HCT116 (cell line): ENCODE measurements around the gene CAVIN2. TPM values are rescaled to one million over a fixed set of nuclear protein-coding genes. Genes with fewer than 3 reads are reported as not detected.

Experiments used
- ATAC-seq: fragments of 200-7000 bp; cut with Tn5 transposase; 2 replicates; pipeline ENCODE4 v1.9.1; 2020; ENCODE audit warnings: mild to moderate bottlenecking, moderate library complexity
- BruUV-seq: library from RNA; stranded (reverse); fragments of 400-500 nt; replicated peaks from 2 replicates; lab custom pipeline; 2021; lab: Mats Ljungman, UMichigan
- CTCF ChIA-PET: fragments of 300-600 bp; sonication (Branson Sonifier 250); formaldehyde crosslinking; loops from one replicate; lab custom pipeline; 2021; ENCODE audit warnings: antibody characterized with exemption; lab: Charles Lee
- POLR2A ChIA-PET: fragments of 300-600, 350-600 bp; sonication (Branson Sonifier 250); formaldehyde crosslinking; loops from one replicate; lab custom pipeline; 2021; ENCODE audit warnings: antibody characterized with exemption; lab: Charles Lee
- RAD21 ChIA-PET, 2 experiments: fragments of 300-600 bp; sonication (Branson Sonifier 250); formaldehyde crosslinking; loops; one replicate each; lab custom pipeline; 2023; ENCODE audit warnings: low total read pairs in 2 of 2; ENCODE audit not compliant: uncharacterized antibody in 2 of 2, unreplicated experiment in 2 of 2, low non-redundant PET in 1 of 2; lab: Charles Lee
- DNase-seq: peaks from one replicate; pipeline ENCODE4 v3.0.0-alpha.2; 2010; ENCODE audit warnings: low read depth, low spot score
- H2AFZ ChIP-seq: fragments of 200-600 bp; shearing (Covaris generic), sonication (generic); 2 replicates; pipeline ENCODE4 v1.6.1; 2017; ENCODE audit warnings: low read depth, mixed run types, mixed read lengths, antibody characterized with exemption, low read length; ENCODE audit not compliant: poor library complexity, severe bottlenecking
- H3K27ac ChIP-seq: 2 replicates; pipeline ENCODE4 v1.5.1; 2012; ENCODE audit warnings: low read depth, low read length
- H3K27me3 ChIP-seq: fragments of 200-600 bp; sonication (generic); 2 replicates; pipeline ENCODE4 v1.6.1; 2016; ENCODE audit warnings: mixed run types, low read length, mixed read lengths; ENCODE audit not compliant: insufficient read depth
- H3K36me3 ChIP-seq, 2 experiments: fragments of 200-500 bp in 1 of 2; fragments of 200-600 bp in 1 of 2; sonication (Bioruptor generic) in 1 of 2; sonication (generic) in 1 of 2; 2 replicates each; pipeline versions ENCODE4 v1.5.1 to v1.6.1; 2014 to 2016; ENCODE audit warnings: low read length in 2 of 2, inconsistent platforms in 1 of 2, mixed read lengths in 1 of 2, mixed run types in 1 of 2; ENCODE audit not compliant: insufficient read depth in 2 of 2, control insufficient read depth in 1 of 2
- H3K4me1 ChIP-seq, 2 experiments: fragments of 200-600 bp in 1 of 2; sonication (generic) in 1 of 2; 2 replicates each; pipeline versions ENCODE4 v1.5.1 to v1.6.1; 2012 to 2017; ENCODE audit warnings: low read length in 2 of 2, inconsistent platforms in 1 of 2, mild to moderate bottlenecking in 1 of 2, mixed read lengths in 1 of 2, mixed run types in 1 of 2, moderate library complexity in 1 of 2; ENCODE audit not compliant: insufficient read depth in 2 of 2, control insufficient read depth in 1 of 2
- H3K4me2 ChIP-seq: fragments of 200-600 bp; sonication (generic); 2 replicates; pipeline ENCODE4 v1.6.1; 2017; ENCODE audit warnings: mixed run types, low read length, mixed read lengths
- H3K4me3 ChIP-seq, 2 experiments: fragments of 200-600 bp in 1 of 2; sonication (generic) in 1 of 2; replicated peaks in 1 of 2; 2 replicates each; pipeline ENCODE4 v1.5.1; 2011 to 2016; ENCODE audit warnings: low read length in 2 of 2, control low read depth in 1 of 2, low read depth in 1 of 2, mild to moderate bottlenecking in 1 of 2, mixed read lengths in 1 of 2, mixed run types in 1 of 2
- H3K79me2 ChIP-seq: fragments of 200-600 bp; sonication (generic); 2 replicates; pipeline ENCODE4 v1.6.1; 2017; ENCODE audit warnings: mild to moderate bottlenecking, mixed run types, low read length, moderate library complexity, mixed read lengths; ENCODE audit not compliant: insufficient read depth
- H3K9ac ChIP-seq: fragments of 200-600 bp; sonication (generic); 2 replicates; pipeline ENCODE4 v1.6.1; 2016; ENCODE audit warnings: low read length, mixed read lengths
- H3K9me2 ChIP-seq: fragments of 200-600 bp; sonication (generic), shearing (Covaris generic); 2 replicates; pipeline ENCODE4 v1.6.1; 2017; ENCODE audit warnings: mixed run types, mild to moderate bottlenecking, moderate library complexity; ENCODE audit not compliant: insufficient read depth
- H3K9me3 ChIP-seq, 2 experiments: fragments of 200-500 bp in 1 of 2; fragments of 200-600 bp in 1 of 2; sonication (Bioruptor generic) in 1 of 2; sonication (generic) in 1 of 2; 2 replicates each; pipeline ENCODE4 v1.6.1; 2014 to 2017; ENCODE audit warnings: low read length in 2 of 2, mixed read lengths in 2 of 2, inconsistent platforms in 1 of 2, low read depth in 1 of 2, mild to moderate bottlenecking in 1 of 2, mixed run types in 1 of 2, moderate library complexity in 1 of 2; ENCODE audit not compliant: control insufficient read depth in 1 of 2, insufficient read depth in 1 of 2
- H4K20me1 ChIP-seq: fragments of 200-600 bp; sonication (generic), shearing (Covaris generic); 2 replicates; pipeline ENCODE4 v1.6.1; 2017; ENCODE audit warnings: mixed run types, mild to moderate bottlenecking, moderate library complexity; ENCODE audit not compliant: insufficient read depth
- ATF3 ChIP-seq: IDR thresholded peaks from 2 replicates; pipeline ENCODE4 v1.6.1; 2012
- CTCF ChIP-seq, 3 experiments: fragments of 200-600 bp in 1 of 3; sonication (generic) in 1 of 3; IDR thresholded peaks in 2 of 3; conservative IDR thresholded peaks in 1 of 3; 2 replicates each; pipeline ENCODE4 v1.5.1; 2012 to 2017; ENCODE audit warnings: low read depth in 2 of 3, low read length in 2 of 3, antibody characterized with exemption in 1 of 3, borderline replicate concordance in 1 of 3, control low read depth in 1 of 3, mild to moderate bottlenecking in 1 of 3, mixed read lengths in 1 of 3, mixed run types in 1 of 3, moderate library complexity in 1 of 3; ENCODE audit not compliant: insufficient read depth in 1 of 3
- EZH2 ChIP-seq: fragments of 200-600 bp; sonication (generic); IDR thresholded peaks from 2 replicates; pipeline ENCODE4 v1.6.1; 2017; ENCODE audit warnings: antibody characterized with exemption, mixed run types
- FOSL1 ChIP-seq: IDR thresholded peaks from 2 replicates; pipeline ENCODE4 v1.6.1; 2012; ENCODE audit warnings: low read depth
- JUND ChIP-seq: IDR thresholded peaks from 2 replicates; pipeline ENCODE4 v1.6.1; 2012
- MAX ChIP-seq: IDR thresholded peaks from 2 replicates; pipeline ENCODE4 v1.6.1; 2012
- POLR2A ChIP-seq: IDR thresholded peaks from 2 replicates; pipeline ENCODE4 v1.7.0; 2011; ENCODE audit warnings: borderline replicate concordance; ENCODE audit not compliant: insufficient read depth, insufficient read length; ENCODE audit errors: extremely low read depth
- RAD21 ChIP-seq: IDR thresholded peaks from 2 replicates; pipeline ENCODE4 v1.6.1; 2012; ENCODE audit warnings: low read depth, mild to moderate bottlenecking
- SP1 ChIP-seq: IDR thresholded peaks from 2 replicates; pipeline ENCODE4 v1.6.1; 2012; ENCODE audit warnings: low read depth
- SRF ChIP-seq: IDR thresholded peaks from 2 replicates; pipeline ENCODE4 v1.6.1; 2012; ENCODE audit warnings: low read depth
- YY1 ChIP-seq: IDR thresholded peaks from 2 replicates; pipeline ENCODE4 v1.6.1; 2011; ENCODE audit warnings: low read length, low read depth, moderate library complexity, mild to moderate bottlenecking; ENCODE audit not compliant: insufficient replicate concordance; ENCODE audit errors: extremely low read depth
- ZNF274 ChIP-seq: fragments of 200-500 bp; sonication (Bioruptor generic); IDR thresholded peaks from 2 replicates; pipeline ENCODE4 v1.6.1; 2014; ENCODE audit warnings: mild to moderate bottlenecking, low read depth, low read length, inconsistent platforms
- intact Hi-C: fragments of 100-400 bp; cut with micrococcal nuclease; formaldehyde crosslinking; loops from 2 replicates; pipeline ENCODE4 v1.10.0; 2022
- total RNA-seq: library from RNA; stranded (reverse); gene quantifications from one replicate; pipeline ENCODE4 v1.2.1, GENCODE V29; 2021; ENCODE audit not compliant: unreplicated experiment

Gene CAVIN2
- total RNA-seq, 1 experiment from 2014 or later, result 0.27 TPM

- no peak overlapping the region for H3K27ac ChIP-seq
- H3K9ac ChIP-seq, result no peak overlapping the region
- H3K27me3 ChIP-seq, result no peaks in the 10 kb centered on the region
- H3K4me3 ChIP-seq, result no peak overlapping the region
- H3K9me2 ChIP-seq, result no peaks in the 10 kb centered on the region
- DNase-seq (no peak), ATAC-seq (no peak)
- H3K9me3 ChIP-seq, result no peaks in the 10 kb centered on the region
- intact Hi-C loops, result no loop called here
- no peaks in the 10 kb centered on the region for H4K20me1 ChIP-seq
- ChIA-PET POLR2A (no interaction called here), RAD21 (no interaction called here), CTCF (no interaction called here)
- H3K4me2 ChIP-seq, result no peak overlapping the region
- no TSS peak for BruUV-seq
- TF ChIP-seq ZNF274, result no peak
- no peak for TF ChIP-seq POLR2A
- TF ChIP-seq CTCF (IDR thresholded peaks at IDR 0.05 in 2 of 3, conservative IDR thresholded peaks at IDR 0.05 in 1 of 3; ENCODE audit: borderline replicate concordance in 1 of 3, insufficient read depth in 1 of 3, low read depth in 2 of 3, low read length in 2 of 3), result no peak
- no peak for TF ChIP-seq MAX
- TF ChIP-seq FOSL1, result no peak
- TF ChIP-seq YY1, result no peak
- H3K36me3 ChIP-seq, result no peaks in the 10 kb centered on the region
- no peak overlapping the region for H2AFZ ChIP-seq
- no peaks in the 10 kb centered on the region for H3K4me1 ChIP-seq
- H3K79me2 ChIP-seq, result no peaks in the 10 kb centered on the region
Measured at GRCh38 chr2:191832668-191833067, 14.2 kb downstream of the CAVIN2 start.

GRCh38 chr2:191831410-191831994 lies 15.4 kb downstream of the CAVIN2 start:
- TF ChIP-seq JUND (no peak), SP1 (no peak), RAD21 (no peak), EZH2 (no peak), ATF3 (no peak), SRF (no peak), MAX (no peak), ZNF274 (no peak)
- DNase-seq (no peak), ATAC-seq (no peak)
- no peaks in the 10 kb centered on the region for H3K9me3 ChIP-seq
- H3K79me2 ChIP-seq, result no peaks in the 10 kb centered on the region
- no peak overlapping the region for H2AFZ ChIP-seq
- no peaks in the 10 kb centered on the region for H3K27me3 ChIP-seq
- CTCF ChIA-PET, result interaction anchor here (1.0 to 1.7 kb wide), 2 partner anchors 9 to 331 kb away, joined by 3 to 7 read pairs; no protein-coding TSS in a partner anchor
- POLR2A ChIA-PET, result no interaction called here
- H3K27ac ChIP-seq, result no peak overlapping the region
- intact Hi-C loops, result no loop called here
- no peak overlapping the region for H3K4me2 ChIP-seq
- no peak overlapping the region for H3K4me3 ChIP-seq
- RAD21 ChIA-PET, result no interaction called here
- H3K9me2 ChIP-seq, result no peaks in the 10 kb centered on the region; the same call in 1 of the 2 replicates
- no peaks in the 10 kb centered on the region for H4K20me1 ChIP-seq
- no TSS peak for BruUV-seq
- no peak overlapping the region for H3K9ac ChIP-seq
- no peaks in the 10 kb centered on the region for H3K36me3 ChIP-seq
- H3K4me1 ChIP-seq, result no peaks in the 10 kb centered on the region
